GM12874 (cell line): ENCODE results near the gene IFNGR2.

Source experiments
- TF ChIP-seq, protein P1 (sequence below): IDR thresholded peaks from 2 replicates; pipeline ENCODE4 v1.5.1; 2011; ENCODE audit warnings: low read depth, mild to moderate bottlenecking, control low read depth, low read length, moderate library complexity; ENCODE audit not compliant: insufficient read depth

The IFNGR2 gene

GRCh38 chr21:33362044-33362555, 41.1 kb upstream of the IFNGR2 start:
- TF ChIP-seq, protein P1, sequence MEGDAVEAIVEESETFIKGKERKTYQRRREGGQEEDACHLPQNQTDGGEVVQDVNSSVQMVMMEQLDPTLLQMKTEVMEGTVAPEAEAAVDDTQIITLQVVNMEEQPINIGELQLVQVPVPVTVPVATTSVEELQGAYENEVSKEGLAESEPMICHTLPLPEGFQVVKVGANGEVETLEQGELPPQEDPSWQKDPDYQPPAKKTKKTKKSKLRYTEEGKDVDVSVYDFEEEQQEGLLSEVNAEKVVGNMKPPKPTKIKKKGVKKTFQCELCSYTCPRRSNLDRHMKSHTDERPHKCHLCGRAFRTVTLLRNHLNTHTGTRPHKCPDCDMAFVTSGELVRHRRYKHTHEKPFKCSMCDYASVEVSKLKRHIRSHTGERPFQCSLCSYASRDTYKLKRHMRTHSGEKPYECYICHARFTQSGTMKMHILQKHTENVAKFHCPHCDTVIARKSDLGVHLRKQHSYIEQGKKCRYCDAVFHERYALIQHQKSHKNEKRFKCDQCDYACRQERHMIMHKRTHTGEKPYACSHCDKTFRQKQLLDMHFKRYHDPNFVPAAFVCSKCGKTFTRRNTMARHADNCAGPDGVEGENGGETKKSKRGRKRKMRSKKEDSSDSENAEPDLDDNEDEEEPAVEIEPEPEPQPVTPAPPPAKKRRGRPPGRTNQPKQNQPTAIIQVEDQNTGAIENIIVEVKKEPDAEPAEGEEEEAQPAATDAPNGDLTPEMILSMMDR = no peak

- TF ChIP-seq, protein P1 = no peak
Measured at GRCh38 chr21:33364830-33365229, 38.4 kb upstream of the IFNGR2 start.

DNA sequence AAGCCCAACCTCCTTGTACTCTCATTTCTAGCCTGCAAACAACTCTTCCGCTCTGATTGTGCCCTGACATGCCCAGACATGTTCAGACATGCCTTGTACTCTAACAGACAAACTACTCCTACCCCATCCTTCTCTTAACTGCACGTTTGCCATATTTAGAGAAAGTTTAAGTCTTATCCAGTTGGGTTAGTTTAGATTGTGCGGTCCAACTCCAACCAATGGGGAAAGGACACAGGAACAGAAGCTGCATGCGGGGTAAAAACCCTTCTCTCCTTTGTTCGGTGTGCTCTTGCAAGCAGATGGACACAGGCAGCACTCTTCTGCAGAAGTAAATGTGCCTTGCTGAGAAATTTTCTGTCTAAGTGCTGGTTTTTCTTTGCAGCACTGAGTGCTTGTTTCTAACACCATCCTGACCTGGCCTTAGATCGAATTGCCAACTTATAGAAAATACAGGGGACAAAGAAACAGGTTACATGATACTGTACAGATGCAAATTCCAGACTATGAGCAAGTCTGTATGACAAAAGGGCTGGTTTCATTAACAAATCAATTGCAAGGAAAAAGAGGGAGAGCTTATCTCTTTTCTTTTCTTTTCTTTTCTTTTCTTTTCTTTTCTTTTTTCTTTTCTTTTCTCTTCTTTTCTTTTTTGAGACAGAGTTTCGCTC, 35.8 kb upstream of the IFNGR2 start:
- TF ChIP-seq, protein P1 = no peak

DNA sequence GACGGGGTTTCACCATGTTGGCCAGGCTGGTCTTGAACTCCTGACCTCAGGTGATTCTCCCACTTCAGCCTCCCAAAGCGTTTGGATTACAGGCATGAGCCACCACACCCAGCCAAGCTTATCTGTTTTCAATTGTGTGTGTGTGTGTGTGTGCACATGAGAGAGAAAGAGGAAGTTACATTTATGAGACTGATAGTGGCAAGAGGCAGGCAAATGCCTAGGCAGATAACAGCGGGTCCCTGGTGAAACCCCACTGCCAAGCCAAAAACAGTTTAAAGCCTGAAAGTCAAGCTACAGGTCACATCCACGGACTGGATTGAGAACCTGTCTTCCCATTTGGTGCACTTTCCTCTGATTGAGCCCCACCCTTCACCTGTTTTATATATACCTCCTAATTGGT, 35.1 kb upstream of the IFNGR2 start:
- TF ChIP-seq, protein P1 = no peak

- TF ChIP-seq, protein P1 = no peak
Measured at GRCh38 chr21:33368576-33368975, 34.6 kb upstream of the IFNGR2 start.

- TF ChIP-seq, protein P1 = no peak
Measured at GRCh38 chr21:33369586-33369985, 33.6 kb upstream of the IFNGR2 start.

DNA sequence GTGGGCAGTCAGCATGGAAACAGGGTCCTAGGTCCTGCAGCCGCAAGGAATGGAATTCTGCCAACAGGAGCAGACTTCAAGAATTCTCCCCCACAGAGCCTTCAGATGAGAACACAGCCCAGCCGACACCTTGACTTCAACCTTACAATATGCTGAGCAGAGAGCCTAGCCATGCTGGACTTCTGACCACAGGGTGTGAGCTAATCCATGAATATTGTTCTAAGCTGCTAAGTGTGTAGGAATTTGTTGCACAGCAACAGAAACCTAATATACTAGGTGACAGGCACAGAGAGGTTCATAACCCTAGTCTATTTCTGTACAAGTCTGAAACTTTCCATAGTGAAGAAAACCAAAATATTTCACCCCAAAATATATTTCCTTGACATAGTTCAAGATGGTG, 32.9 kb upstream of the IFNGR2 start:
- TF ChIP-seq, protein P1 = no peak

DNA sequence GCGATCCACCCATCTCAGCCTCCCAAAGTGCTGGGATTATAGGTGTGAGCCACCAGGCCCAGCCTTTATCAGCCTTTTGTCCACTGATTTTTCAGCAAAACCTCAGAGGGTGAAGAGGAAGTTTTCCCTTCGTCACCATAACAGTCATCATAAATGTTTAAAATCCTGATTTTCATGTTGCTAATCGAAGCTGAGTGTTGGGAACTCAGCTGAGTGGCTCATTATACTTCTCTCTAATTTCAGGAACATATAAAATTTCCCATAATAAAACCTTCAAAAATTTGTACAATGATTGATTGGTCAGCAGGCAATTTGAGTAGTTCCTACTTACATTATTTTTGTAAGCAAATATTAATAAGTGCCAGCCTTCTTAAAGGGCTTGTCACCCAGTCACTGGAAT, 31.8 kb upstream of the IFNGR2 start:
- TF ChIP-seq, protein P1 = no peak
